GM21723 (cell line): Measurements from ENCODE around the gene METTL1.
"Not testable (repeated sequence)": the region's sequence is repeated elsewhere in the genome, so short reads cannot be mapped to it uniquely, and the experiment has no call there.

Source experiments
- ATAC-seq: cut with Tn5 transposase; IDR thresholded peaks from one replicate; pipeline ENCODE4 v1.9.1; 2021; ENCODE audit warnings: mild to moderate bottlenecking, moderate library complexity; ENCODE audit not compliant: unreplicated experiment

The METTL1 gene

DNA sequence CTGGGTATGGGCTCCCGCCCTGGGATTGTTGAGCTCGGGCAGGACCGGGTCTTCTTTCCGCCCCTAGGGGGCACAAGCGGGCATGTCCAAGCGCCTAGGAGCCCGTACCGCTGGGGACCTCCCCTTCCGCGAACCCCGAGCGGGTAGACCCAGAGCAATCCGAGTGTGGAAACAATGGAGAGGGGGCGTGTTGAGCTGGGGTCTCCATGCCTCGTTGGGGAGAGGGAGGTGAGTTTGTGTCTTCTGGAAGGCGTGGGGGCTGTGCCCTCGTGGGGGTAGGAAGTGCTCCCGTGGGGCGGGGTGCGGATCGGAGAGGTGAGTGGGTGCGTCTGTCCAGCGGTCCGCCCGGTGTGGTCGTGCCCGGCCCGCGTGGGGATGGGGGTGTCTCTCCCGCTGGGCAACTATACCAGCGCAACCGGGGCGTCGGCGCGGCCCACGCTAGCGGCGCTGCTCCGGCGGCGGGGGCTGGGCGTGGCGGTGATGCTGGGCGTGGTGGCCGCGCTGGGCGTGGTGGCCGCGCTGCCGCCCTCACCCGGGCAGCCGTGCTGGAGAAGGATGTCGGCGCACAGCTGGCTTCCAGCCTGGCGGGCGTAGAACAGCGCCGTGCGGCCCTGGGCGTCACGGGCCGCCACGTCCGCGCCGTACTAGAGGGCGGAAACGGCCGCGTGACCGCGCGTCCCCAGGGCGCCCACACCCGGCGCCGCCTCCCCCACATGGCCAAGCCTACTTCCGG is 45.6 kb downstream of the METTL1 start:
- no peak for ATAC-seq

DNA sequence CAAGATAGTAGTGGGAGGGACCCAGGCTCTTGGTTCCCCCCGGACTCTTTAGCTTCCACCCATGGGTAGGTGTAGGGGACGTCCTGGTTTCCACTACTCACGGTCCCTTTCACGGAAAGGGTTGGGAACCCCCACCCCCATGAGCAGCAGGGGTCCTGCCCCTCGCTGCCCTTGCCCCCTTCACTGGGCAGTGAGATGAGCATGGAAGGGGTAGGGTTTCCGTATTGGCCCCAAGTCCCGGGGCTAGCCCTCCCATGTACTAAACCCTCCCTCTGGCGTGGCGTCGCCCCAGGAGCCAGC is 46.1 kb downstream of the METTL1 start:
- no peak for ATAC-seq

DNA sequence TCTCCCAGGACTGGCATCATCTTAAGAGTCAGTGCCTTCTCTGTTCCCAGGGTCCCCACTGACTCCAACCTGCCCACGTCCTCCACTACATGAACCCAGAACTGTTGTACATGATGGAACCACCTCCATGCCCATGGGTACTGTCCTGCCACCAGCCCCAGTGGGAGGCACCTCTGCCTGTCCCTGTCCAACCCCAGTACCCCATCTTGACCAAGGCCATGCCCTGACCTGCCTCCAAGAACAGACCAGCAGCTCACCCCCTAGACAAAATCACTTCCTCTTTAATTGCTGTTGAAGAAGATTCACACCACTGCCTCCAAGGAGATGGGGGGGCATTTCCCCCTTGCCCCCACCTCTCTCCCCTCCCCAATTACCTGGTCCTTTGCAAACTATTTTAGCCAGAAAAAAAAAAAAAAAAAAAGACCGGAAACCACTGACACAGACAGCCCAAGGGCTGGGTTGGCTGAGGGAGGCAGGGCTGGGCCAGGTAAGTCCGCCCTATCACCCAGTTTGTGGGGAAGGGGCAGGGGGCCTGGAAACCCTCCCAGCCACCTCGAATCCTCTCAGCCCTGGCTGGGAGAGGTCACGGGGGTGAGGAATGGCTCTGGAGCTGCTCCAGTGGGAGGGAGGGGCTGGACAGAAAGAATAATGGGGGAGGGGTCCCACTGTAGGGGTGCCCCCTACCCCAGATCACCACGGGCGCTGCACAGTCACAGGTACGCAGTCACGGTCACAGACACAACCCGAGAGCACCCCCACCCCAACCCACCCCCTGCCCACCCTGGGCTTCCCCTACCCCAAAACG is 46.8 kb downstream of the METTL1 start:
- no peak for ATAC-seq

DNA sequence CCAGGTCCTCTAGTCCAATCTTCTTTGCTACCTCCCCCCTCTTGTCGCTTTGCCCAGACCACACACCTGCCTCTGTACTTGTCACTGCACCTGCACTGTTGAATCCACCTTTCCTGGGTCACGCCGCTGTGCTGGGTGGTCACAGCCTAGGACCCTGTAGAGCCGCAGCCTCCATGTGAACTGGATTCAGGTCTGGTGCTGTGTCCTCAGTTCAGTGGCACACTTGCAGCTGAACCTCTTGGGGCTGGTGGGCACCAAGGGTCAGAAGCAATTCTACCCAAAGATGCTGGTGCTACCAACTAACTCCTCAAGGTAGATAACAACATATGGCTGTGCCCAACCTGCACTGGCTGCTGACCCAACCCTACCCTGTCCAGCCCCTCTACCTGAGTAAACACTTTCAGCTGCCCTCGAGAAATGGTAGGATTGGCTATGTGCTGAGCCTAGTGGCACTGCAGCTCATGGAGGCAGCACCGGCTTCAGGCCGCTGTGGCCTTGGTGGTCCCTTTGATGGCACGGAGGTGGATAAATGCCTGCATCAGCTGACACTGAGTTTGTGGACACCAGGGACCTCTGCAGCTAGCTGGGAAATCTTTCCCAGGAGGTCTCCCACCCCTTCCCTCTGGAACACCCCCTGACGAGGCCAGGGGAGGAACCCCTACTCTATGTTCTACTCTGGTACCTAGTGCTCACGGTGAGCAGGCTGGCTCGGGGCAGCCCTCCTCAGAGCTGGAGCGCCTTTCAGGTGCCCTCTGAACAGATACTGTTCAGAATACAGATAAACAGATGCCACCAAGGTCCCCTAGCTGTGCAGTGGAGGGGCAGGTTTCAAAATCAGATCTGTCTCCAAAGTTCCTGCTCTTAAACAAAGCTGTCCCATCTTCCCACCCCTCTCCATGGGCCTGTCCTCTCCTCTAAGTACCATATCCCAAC is 47.6 kb downstream of the METTL1 start:
- ATAC-seq = no peak

DNA sequence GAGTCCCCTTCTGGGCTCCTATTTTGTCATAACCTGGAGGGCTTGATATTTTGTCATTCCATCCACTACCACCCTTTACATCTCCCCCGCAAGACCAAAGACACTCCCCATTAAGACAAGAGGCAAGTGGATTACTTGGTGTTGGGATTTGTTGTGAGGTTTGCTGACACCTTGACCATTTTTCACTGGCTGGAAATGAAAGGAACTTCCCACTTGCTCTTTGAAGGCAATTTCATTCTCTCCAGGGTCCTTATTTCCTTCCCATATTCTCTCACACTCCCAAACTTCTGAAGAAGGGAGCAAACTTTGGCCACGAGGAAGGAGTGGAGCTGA is 48.3 kb downstream of the METTL1 start:
- no peak for ATAC-seq

DNA sequence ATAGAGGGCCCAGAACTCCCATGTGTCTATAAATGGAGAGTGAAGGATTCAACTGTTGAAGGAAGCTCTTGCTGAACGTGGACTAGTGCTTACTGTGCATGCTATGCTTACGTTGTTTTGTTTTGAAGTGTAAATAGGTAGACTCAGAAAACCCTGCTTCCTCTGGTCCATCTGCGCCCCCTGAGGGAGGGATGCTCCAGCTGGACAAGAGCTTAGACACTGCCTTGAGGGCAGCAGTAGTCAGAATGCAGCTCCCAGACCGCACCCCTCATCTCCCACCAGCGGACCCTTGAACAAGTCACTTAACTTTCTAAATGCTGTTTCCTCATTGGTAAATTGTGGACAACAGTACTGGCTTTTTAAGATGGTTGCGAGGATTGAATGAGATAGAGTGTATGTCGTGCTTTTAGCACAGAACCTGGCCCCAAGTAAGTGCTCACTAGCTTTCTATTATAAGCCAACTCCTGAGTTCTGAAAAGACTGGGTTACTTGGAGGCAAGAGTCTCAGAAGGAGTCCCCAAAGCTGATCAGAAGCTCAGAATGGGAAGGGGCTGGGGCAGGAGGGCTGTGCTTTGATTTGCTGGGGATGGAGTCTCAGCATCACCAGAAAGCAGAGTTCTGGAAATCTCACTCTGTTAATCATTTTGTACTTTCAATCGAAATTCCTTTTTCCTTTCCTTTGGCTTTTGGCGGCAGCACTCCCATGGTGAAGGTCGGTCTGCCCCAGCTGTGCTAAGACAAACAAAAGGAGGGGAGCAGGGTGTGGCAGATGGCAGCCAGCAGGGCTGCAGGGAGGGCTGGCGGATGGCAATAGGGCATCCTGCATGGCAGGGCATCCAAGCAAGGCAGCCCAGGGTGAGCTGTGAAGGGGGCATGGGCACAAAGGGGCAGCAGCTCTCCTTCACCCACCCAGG is 48.9 kb downstream of the METTL1 start:
- ATAC-seq = no peak

DNA sequence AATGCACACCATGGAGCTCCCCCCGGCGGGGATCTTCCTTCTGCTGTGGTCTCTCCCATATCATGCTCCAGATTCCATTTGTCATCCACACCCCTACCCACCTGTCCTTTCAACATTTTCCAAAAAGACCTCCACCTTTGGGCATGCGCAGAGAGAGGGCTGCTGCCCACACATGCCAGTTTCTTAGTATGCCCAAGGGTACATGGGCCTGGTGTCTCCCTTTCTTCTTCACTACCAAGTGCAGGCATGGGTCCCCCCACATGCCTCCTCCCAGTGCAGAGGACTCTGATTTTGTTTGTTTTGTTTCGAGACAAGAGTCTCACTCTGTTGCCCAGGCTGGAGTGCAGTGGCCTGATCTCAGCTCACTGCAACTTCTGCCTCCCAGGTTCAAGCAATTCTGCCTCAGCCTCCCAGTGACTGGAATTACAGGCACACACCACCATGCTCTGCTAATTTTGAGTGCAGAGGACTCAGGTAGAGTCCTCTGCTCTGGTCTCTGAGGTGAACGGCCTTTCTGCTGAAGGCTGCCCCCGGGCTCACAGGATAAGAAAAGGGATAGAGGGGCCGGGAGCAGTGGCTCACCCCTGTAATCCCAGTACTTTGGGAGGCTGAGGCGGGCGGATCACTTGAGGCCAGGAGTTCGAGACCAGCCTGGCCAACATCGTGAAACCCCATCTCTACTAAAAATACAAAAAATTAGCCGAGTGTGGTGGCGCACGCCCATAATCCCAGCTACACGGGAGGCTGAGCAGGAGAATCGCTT is 49.9 kb downstream of the METTL1 start:
- not testable (repeated sequence) for ATAC-seq

DNA sequence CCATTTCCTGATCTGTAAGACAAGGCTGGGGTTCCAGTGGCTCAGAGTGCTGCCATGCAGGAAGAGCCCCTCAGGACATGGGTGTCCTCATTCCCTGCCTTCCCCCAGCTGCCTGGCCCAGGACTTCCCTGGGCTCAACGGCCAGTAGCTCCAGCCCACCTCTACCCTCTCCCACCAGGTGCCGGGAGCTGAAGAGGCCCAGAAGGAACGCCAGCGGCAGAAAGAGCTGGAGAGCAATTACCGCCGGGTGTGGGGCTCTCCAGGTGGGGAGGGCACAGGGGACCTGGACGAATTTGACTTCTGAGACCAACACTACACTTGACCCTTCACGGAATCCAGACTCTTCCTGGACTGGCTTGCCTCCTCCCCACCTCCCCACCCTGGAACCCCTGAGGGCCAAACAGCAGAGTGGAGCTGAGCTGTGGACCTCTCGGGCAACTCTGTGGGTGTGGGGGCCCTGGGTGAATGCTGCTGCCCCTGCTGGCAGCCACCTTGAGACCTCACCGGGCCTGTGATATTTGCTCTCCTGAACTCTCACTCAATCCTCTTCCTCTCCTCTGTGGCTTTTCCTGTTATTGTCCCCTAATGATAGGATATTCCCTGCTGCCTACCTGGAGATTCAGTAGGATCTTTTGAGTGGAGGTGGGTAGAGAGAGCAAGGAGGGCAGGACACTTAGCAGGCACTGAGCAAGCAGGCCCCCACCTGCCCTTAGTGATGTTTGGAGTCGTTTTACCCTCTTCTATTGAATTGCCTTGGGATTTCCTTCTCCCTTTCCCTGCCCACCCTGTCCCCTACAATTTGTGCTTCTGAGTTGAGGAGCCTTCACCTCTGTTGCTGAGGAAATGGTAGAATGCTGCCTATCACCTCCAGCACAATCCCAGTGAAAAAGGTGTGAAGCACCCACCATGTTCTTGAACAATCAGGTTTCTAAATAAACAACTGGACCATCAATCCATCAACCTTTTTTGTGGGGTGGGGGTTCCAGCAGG is 51.0 kb downstream of the METTL1 start:
- no peak for ATAC-seq

DNA sequence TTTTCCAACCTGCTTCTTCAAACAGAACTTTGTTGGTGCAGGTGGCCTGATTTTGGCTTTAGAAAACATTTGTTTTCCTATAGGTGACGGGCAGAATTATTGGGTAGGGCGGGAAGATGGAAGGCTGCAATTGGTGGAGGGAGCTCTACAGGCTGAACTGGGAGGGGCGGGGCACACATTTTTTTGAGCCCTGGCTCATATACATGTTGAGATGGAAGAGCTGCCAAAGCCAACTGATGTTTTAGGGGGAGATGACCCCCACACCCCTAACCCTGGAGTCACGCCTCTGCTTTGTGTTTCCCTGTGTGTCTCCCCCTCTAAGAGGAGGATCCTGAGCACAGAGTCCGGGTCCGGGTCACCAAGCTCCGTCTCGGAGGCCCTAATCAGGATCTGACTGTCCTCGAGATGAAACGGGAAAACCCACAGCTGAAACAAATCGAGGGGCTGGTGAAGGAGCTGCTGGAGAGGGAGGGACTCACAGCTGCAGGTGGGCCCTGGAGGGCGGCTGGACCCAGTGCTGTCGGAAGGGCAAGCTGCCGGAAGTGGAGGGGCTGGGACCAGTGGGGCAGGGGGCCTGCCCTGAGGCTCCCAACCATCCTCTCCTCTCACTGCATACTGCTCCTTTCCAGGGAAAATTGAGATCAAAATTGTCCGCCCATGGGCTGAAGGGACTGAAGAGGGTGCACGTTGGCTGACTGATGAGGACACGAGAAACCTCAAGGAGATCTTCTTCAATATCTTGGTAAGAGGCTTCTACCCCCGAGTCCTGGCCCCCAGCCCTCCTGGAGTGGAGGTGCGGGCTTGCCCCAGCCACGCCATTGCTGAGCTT is 51.9 kb downstream of the METTL1 start:
- ATAC-seq = no peak

DNA sequence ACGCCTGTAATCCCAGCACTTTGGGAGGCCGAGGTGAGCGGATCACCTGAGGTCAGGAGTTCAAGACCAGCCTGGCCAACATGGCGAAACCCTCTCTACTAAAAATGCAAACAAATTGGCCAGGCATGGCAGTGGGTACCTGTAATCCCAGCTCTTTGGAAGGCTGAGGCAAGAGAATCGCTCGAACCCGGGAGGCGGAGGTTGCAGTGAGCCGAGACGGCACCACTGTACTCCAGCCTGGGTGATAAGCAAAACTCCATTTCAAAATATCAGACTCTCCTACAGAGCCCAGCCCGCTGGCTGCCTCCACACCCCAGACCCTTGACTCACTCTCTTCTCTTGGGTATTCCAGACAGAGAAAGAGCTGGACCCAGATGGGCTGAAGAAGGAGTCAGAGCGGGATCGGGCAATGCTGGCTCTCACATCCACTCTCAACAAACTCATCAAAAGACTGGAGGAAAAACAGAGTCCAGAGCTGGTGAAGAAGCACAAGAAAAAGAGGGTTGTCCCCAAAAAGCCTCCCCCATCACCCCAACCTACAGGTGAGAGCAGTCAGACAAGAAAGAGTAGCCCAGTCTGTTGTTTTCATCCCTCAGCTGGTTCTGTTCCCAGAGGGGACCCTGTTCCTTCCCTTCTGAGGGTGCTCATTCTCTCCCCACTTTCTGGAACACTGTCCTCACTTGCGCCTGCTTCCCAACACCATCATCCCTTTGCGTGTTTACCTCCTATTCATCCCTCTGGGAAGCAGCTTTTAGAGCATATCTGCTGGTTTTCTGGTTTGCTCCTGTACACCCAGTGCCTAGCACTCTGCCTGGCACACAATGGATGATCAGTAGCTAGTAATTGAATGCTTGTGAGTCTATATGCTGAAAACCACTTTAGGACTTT is 53.0 kb downstream of the METTL1 start:
- no peak for ATAC-seq
